Raji (cell line): Measurements from ENCODE around the gene MLYCD.

Experiments used
- POLR2A ChIP-seq: IDR thresholded peaks from 2 replicates; pipeline ENCODE4 v1.6.1; 2011; ENCODE audit warnings: low read depth, low read length, control low read depth; ENCODE audit not compliant: insufficient read depth

The MLYCD gene

DNA sequence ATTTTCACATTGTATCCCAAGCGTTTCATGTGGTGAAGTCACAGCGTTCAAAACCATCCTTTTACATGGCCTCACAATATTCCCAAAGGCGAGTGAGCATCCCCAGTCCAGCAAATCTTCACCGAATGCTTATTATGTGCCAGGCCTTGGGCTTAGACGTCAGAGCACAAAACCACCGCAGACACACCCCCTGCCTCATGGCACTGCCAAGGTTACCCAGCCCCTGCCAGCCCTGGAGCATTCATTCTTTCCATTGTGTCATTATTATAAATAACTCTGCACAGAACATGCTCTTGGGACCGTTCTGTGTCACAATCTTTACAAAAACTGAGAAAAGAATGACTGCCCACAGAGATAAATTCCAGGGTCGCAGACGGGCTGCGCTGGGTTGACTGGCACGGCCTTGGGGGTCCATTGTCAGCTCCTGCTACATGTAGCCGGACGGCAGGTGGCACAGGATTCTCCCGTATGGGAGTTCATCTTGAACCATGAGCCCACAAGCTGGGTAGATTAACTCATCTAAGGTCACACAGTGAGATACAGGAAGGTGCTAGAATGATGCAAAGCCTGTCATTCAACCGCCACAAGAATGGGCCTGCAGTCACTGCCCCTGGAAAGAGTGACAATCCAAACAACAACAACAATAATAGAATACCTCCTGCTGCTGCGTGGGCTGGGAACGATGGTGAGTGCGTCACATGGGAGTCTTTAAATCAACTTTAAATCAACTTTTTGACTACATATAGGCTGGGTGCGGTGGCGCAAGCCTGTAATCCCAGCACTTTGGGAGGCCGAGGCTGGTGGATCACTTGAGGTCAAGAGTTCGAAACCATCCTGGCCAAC is 64.6 kb downstream of the MLYCD start:
- no peak for TF ChIP-seq POLR2A

DNA sequence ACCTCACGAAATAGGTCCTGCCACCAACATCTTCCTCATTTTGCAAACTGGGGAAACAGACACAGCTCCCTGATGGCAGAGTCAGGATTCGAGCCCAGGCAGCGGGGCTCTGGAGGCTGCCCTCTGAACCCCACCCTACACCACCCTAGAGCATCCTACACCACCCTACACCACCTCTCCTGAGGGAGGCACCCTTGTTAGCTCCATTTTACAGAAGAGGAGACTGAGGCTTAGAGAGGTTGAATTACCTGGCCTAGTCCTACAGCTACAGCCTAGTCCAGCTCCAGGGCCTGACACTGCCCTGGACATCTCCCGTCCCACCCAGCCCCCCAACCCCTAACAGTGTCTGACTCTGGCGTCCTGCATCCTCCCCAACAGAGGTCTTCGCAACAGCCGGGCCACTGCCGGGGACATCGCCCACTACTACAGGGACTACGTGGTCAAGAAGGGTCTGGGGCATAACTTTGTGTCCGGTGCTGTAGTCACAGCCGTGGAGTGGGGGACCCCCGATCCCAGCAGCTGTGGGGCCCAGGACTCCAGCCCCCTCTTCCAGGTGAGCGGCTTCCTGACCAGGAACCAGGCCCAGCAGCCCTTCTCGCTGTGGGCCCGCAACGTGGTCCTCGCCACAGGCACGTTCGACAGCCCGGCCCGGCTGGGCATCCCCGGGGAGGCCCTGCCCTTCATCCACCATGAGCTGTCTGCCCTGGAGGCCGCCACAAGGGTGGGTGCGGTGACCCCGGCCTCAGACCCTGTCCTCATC is 65.9 kb downstream of the MLYCD start:
- no peak for TF ChIP-seq POLR2A

DNA sequence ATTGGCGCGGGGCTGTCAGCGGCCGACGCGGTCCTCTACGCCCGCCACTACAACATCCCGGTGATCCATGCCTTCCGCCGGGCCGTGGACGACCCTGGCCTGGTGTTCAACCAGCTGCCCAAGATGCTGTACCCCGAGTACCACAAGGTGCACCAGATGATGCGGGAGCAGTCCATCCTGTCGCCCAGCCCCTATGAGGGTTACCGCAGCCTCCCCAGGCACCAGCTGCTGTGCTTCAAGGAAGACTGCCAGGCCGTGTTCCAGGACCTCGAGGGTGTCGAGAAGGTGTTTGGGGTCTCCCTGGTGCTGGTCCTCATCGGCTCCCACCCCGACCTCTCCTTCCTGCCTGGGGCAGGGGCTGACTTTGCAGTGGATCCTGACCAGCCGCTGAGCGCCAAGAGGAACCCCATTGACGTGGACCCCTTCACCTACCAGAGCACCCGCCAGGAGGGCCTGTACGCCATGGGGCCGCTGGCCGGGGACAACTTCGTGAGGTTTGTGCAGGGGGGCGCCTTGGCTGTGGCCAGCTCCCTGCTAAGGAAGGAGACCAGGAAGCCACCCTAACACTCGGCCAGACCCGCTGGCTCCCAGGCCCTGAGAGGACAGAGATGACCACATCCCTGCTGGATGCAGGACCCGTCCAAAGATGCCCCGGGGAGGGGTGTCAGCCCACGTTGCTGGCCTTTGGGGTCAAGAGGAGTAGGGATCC is 66.7 kb downstream of the MLYCD start:
- no peak for TF ChIP-seq POLR2A

DNA sequence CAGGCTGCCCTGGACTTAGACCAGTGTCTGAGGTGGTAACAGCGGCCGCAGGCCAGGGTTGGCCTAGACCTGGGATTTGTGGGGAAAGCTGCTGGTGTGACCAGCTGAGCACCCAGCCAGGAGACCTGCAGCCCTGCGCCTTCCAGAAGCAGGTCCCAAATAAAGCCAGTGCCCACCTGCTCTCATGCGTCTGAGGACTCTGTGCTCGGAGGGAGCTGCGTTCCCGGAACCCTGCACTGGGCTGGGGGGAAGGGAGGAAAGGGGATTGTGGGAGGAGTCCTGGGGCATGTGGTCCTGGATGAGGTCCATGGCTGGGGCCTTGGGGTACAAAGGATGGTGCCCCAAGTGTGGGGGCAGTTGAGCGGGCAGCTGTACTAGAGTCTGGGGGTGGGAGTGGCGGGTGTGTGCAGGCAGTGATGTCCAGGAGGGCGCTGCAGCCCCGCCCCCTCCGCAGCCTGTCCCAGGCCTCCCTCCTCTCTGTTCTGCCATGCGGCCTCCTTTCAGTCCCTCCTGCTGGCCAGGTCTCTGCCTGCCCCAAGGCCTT is 67.3 kb downstream of the MLYCD start:
- no peak for TF ChIP-seq POLR2A

DNA sequence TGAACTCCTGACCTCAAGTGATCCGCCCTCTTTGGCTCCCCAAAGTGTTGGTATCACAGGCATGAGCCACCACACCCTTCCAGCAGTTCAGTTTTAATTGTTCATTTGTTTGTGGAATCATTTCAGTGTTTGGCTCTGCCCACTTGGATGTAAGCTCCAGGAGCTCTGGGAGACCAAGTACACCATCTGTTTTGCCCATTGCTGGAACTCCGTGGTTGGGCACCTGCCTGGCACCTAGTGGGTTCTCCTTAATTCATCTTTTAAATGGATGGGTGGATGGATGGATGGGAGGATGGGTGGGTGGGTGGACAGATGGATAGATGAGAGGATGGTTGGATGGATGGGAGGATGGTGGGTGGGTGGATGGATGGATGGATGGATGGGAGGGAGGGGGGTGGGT is 68.2 kb downstream of the MLYCD start:
- no peak for TF ChIP-seq POLR2A

DNA sequence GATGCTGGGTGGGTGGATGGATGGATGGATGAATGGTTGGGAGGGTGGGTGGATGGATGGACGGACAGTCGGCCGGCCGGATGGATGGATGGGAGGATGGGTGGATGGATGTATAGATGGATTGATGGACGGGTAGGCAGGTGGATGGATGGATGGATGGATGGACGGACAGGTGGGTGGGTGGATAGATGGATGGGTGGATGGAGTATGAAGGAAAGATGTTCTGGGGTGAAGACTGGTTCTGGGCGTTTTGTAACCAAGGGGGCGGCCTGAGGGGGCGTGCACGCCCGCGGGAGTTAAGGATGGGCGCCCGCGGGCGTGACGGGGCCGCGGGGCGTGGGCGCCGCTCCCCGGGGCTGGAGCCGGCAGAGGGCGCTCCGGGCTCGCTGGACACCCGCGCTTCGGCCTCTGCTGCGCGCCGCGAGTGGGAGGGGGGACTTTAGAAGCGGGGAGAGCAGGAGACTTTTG is 69.0 kb downstream of the MLYCD start, which contains the start of gene NECAB2:
Gene NECAB2, plus strand, starts transcription at position 407 of the 468 bp plus-strand sequence. CDS start 405 bp downstream, outside the sequence.
- TF ChIP-seq POLR2A = no peak

DNA sequence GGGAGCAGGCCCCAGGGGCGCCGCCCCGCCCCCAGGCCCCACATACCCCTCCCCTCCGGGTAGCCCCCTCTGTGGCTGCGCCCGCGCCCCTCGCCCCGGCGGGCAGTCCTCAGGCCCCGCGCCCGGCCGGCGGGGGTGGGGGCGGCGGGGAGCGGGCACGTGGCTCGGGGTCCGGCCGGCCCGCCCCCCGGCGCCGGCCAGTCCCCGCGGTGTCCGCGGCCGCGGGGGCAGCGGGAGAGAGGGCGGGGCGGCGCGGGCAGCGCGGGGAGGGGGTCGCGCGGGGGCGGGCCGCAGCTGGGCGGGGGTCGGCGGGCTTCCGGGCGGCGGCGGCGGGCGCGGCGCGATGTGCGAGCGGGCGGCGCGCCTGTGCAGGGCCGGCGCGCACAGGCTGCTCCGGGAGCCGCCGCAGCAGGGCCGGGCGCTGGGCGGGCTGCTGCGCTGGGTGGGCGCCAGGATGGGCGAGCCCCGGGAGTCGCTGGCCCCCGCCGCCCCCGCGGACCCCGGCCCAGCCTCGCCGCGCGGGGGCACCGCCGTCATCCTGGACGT is 69.5 kb downstream of the MLYCD start:
- TF ChIP-seq POLR2A = no peak

DNA sequence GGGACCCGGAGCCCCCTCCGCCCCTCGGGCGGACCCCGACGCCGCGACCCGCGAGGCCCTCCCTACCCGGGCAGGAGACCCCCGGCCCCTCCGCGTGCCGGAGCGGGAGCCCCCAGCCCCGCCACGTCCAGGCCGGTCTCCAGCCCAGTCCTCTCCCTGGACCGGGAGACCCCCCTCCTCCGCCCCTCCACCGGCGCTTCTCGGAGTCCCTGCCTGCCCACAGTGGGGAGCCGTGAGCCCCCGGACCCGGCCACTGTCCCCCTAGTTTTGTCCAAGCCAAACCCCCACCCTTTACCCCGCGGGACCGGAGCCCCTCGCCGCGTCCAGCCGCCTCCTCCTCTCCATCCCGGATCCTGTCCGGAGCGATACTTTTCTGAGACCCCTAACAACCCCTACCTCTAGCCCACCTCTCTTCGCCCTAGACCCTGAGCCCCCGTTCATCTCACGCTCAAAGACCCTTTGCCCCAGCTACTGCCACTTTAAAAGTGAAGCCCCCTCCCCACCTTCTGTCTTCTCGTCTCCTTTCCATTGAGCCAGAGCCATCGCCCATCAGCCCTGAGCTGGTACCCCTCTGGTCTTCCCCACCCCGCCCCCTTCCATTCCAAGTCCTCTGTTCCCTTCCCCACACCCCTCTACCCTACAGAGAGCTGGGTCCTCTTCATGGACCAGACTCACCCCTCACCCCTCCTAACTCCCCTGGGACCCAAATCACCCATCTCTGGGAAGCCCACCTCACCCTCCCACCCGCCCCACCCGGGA is 70.2 kb downstream of the MLYCD start:
- TF ChIP-seq POLR2A = no peak

DNA sequence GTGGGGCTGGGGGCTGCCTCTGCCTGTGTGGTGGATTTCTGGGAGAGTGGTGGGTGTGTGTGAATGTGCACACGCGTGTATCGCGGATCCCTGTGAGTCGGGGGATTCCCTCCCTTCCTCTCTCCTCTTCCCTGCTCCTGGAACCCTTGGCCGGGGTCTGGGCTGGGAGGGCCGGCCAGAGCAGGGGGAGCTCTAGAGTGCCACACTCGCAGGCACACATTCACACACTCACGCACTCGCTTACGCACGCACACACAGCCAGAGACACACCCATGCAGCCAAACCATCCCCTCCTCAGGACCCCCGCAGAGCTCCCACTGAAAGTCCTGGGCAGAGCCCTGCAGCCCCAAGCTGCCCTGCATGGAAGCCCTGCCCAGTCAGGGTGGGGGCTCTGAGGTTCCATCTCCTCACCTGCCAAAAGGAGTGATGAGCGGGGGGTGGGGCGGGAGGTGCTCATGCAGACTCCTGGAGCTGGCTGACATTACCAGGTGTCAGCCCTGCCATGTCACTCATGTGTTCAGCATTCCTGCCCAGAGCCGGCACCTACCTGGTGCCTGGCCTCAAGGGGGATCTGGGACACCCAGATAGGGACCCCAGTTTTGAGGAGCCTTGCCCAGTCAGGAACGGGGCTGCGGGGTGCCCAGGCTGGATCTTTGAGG is 71.0 kb downstream of the MLYCD start:
- TF ChIP-seq POLR2A = no peak

DNA sequence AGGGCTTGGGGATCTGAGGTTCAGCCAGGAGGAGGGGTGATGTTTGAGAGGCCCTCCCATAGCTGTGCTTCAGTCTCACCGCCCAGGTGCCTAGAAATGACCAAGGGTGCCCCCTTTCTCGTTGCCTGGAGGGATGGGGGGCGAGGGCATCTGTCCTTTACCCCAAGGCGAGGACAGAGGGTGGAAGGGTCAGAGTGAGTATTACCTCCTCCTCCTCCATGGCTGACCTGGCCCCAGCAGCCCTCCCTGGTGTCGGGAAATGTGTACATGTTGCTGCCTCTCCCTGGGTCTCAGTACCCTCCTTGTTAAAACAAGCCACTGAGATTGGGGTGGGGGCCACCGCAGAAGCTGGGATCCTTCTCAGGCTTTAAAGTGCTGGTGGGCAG is 71.5 kb downstream of the MLYCD start:
- no peak for TF ChIP-seq POLR2A

DNA sequence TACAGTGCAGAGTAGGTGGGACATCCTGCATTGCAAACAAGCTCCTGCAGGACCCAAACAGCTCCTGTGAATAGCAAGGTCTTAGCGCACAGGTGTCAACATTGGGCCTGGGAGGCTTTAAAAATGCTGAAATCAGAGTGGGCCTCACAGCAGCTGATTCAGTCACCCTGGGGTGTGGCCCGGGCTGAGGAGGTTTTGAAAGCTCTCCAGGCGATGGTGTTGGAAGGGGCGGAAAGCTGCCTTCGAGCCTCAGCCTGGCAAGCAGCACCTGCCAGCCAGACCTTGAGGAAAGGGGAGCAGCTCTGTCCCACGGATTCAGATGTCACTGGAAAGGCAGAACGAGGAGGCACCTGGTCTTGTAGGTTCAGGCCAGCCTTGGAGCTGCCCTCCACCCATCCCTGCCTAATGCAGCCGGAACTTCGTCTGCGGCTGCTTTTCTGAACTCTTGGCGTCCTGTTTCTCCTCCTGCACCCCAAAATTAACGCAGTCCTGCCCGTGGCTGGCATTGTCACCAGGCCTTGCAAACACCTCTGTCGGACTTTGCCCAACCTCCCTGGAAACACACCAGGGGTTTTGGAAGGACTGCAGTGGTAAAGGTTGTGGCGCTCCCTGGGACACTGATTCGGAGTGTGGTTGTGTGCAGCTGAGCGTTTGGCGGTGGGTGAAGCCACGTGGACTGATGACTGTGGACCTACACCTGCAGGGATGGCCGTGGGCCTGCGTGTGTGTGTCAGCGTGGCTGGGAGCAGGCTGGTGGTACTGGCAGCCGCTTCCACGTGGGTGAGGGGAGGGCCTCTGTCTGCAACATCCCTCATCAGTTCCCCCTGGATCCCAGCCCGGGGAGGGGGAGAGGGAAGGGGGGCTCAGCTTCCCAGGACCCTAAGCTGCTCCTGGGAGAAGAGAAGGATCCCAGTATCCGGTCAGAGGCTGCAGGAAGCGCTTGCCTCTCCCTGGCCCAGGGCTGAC is 72.5 kb downstream of the MLYCD start:
- no peak for TF ChIP-seq POLR2A

DNA sequence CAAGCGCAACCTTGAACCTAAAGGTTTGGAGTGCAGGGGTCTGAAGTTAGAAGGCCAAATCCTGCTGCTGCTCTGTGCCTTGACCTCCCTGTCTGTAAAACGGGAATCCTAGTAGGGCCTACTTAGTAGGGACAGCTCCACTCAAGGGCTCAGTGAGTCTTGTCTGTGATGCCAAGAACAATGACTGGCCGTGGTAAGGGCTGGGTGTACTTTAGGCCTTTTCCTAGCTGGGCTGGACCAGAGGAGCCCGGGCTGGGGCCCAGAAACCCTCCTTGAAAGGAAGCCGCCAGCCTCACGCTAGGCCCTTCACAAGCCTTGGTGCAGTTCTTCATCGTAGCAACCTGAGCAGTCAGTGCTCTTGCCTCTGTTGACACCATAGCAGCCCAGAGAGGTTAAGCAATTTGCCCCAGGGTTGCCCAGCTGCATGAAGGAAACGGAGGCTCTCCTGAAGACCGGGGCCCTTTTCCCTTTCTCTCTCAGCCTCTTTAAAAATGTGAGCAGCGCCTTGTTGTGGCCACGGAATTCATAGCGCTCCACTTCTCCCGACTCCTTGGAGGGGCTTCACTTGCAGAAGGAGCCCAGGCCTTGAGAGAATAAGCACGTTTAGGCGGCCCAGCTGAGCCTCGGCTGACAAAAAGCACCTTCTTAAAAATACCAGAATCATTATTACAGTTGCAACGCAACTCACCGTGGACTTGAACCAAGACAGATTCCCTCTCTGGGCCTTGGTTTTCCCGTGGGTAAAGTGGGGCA is 73.5 kb downstream of the MLYCD start:
- TF ChIP-seq POLR2A = no peak
